Activated CD4-positive, alpha-beta T cell treated with anti-CD3 and anti-CD28 coated beads for 1 hour (primary cell): Measurements from ENCODE around the gene SIRT2.
A peak's percentile ranks its signal among the peaks of the same experiment; 100 is the strongest.
"Not testable (repeated sequence)": the region's sequence is repeated elsewhere in the genome, so short reads cannot be mapped to it uniquely, and the experiment has no call there.

Experiments
- DNase-seq: peaks from one replicate; pipeline ENCODE4 v3.0.0-alpha.2; 2020

SIRT2 gene

DNA sequence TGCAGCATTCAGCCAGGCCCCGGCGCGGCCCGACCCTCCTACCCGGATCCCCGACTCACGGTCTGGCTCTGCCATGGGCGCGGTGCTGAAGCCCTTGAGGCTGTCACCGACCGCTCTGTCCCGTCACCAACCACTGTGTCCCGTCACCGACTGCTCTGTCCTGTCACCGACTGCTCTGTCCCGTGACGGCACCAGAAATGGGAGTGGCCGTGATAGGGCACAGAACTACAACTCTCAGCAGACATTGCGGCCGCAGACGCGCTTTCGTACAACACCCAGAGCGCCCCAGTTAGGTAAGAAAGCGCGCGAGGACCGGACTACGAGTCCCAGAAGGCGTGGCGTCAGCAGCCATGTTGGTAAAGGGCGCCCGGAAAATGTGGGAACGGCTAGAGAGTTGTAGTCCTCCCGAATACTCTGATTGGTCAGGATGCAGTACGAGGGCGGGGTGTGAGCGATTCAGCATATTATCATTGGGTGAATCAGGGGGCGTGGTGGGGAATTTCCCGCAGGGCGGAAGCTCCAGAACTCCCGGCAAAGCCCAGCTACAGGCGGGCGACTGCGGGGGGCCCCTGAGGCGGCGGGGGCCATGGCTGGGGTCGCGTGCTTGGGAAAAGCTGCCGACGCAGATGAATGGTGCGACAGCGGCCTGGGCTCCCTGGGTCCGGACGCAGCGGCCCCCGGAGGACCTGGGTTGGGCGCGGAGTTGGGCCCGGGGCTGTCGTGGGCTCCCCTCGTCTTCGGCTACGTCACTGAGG is at the start of gene SIRT2, which contains the start of gene NFKBIB:
Gene SIRT2 (minus strand): TSS at position 172 of the 755 bp plus-strand sequence. CDS start 97 bp downstream, at position 75.
Gene NFKBIB (plus strand): TSS at position 523 of the 755 bp plus-strand sequence. CDS start 64 bp downstream, at position 587.
- DNase-seq: peak; percentile 98

DNA sequence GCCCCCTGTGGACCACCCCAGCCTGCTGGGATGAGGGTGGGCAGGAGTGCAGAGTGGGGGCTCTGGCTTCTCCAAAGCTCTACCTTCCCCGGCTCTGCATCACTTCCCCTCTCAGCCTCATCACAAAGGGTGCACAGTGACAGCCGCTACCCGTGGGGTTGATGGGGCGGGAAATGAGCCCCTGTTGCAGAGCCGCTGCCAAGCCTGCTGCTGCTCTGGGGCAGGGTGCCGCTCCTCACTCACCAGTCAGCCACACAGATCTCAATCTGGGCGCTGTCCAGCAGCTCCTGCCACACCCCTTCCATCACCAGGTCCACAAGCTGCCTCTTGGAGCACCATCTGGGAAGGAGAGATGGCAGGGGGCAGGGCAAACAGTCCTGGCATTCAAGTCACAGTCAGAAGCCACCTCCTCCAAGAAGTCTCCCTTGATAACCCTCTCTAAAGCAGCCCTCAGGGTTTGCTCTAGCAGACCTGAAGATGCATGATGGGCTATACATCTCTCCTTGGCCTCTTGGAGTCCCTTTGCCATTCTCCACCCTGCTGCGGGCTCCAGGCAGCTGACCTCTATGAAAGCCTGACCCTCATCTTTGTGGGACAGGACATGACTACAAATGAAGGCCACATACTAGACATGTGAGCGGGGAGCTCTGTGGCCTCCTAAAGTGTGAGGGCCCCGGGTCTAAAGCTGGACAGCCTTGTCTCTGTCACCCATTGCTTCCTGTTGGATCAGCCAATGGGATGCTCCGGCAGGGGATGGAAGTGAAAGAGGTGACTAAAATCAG is 47.0 kb upstream of the SIRT2 start:
- DNase-seq: no peak

DNA sequence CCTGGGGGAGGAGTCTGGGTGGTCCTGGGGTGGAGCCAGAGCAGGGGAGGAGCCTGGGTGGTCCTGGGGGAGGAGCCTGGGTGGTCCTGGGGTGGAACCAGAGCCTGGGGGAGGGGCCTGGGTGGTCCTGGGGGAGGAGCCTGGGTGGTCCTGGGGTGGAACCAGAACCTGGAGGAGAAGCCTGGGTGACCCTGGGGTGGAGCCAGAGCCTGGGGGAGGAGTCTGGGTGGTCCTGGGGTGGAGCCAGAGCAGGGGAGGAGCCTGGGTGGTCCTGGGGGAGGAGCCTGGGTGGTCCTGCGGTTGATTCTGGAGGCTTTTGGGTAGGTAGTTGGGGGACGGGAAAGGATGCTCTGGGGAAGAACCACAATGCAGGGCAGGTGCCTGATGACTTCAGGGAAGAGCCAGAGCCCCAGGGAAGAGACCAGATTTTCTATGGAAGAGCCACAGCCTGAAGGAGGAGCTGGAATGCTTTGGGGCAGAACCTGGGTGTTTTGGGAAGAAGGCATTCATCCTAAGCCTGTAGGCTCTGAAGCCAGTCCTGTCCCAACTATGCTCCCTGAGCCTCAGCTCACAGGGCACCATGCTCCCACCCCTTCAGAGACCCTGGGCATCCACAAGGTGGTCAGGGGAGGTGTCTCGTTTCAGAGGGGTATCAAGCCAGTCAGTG is 46.3 kb upstream of the SIRT2 start:
- no peak for DNase-seq

DNA sequence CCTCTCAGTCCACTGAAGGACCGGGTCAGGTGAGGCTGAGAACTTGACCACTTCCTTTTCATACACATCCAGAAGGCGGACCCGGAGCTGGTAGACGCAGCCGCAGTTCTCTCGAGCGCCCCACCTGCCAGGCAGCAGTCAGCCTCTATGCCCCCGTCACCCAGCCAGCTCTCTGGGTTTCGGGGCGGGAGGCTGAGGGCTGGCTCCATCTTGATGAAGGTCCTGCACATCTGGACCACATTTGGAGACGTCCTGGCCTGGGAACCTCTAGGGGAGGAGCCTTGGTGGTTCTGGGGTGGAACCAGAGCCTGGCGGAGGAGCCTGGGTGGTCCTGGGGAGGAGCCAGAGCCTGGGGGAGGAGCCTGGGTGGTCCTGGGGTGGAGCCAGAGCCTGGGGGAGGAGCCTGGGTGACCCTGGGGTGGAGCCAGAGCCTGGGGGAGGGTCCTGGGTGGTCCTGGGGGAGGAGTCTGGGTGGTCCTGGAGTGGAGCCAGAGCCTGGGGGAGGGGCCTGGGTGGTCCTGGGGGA is 45.6 kb upstream of the SIRT2 start:
- DNase-seq: no peak

DNA sequence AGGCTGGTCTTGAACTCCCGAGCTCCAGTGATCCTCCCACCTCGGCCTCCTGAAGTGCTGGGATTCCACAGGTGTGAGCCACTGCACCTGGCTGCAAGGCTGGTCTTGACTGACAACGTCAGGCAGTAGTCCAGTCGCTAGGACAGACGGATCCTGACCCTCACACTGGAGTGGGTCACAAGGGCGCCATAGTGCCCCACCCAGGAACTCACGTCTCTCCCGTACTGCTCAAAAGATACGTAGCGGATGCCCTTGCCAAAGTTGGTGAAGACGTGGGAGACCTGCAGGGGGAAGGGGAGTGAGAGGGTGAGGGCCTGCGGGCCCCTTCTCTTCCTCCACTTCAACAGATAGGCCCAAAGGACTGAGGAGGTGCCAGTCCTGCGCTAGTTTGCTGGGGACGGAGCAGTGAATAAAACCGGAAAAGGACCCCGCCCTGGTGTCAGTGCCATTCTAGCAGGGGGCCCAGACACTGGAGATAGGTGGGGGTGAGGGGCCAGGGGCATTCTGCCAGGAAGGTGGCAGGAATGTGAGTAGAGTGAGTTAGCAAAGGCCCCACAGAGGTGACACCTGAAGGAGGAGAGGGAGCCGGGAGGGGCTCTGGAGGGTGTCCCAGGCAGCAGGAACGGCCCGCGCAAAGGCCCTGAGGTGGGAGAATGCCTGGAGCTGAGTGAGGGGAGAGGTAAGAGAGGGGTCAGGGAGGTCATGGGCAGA is 43.2 kb upstream of the SIRT2 start:
- no peak for DNase-seq

DNA sequence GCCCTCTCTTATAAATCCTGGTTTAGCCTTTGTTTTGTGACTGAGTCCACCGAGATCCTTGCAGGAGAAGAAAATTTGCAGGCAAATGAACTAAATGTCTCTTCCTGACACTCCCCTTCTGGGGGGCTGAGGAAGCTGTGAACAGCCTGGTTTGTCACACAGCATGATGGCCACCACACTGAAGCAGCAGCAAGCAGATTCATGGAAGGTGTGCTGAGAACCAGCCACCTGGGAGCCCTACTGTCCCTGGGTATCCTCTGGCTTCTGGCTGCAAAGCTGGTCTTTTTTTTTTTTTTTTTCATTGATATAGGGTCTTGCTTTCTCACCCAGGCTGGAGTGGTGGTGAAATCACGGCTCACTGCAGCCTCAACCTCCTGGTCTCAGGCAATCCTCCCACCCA is 42.6 kb upstream of the SIRT2 start:
- DNase-seq: no peak

DNA sequence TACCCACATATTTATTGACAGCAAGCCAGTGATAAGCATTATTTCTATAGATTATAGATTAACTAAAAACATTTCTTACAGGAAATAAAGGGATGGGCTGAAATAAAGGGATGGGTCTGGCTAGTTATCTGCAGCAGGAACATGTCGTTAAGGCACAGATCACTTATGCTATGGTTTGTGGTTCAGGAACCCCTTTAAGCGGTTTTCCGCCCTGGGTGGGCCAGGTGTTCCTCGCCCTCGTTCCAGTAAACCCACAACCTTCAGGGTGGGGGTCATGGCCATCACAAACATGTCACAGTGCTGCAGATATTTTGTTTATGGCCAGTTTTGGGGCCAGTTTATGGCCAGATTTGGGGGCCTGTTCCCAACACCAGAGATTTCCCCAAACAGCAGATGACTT is 42.0 kb upstream of the SIRT2 start:
- not testable (repeated sequence) for DNase-seq

DNA sequence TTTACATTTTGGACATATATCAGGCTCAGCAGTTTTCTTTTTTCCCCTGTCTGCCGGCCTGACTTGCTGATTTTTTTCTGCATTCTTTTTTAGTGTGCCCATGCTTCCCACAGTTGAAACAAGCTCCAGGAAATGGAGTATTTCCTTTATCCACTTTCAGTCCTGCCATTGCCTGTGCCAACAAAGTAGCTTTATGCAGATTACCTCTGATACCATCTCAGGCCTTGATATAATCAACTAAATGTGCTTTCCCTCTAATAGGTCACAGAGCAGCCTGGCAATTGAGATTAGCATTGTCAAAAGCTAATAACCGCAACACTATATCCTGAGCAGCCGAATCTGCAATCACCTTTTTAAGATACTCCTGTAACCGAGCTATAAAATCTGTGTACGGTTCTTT is 40.5 kb upstream of the SIRT2 start:
- DNase-seq: no peak

DNA sequence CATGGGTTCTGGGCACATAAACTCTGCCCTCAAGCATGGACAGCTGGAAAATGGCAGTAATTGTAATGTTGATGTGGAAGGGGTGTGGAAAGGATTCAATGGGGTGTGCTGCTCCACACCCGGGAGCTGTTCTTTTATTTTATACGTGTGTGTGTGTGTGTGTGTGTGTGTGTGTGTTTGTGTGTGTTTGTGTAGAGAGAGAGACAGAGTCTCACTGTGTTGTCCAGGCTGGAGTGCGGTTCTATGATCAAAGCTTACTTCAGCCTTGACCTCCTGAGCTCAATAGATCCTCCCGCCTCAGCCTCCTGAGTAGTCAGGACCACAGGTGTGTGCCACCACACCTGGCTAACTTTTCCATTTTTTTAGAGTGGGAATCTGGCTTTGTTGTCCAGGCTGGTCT is 34.1 kb upstream of the SIRT2 start:
- no peak for DNase-seq

DNA sequence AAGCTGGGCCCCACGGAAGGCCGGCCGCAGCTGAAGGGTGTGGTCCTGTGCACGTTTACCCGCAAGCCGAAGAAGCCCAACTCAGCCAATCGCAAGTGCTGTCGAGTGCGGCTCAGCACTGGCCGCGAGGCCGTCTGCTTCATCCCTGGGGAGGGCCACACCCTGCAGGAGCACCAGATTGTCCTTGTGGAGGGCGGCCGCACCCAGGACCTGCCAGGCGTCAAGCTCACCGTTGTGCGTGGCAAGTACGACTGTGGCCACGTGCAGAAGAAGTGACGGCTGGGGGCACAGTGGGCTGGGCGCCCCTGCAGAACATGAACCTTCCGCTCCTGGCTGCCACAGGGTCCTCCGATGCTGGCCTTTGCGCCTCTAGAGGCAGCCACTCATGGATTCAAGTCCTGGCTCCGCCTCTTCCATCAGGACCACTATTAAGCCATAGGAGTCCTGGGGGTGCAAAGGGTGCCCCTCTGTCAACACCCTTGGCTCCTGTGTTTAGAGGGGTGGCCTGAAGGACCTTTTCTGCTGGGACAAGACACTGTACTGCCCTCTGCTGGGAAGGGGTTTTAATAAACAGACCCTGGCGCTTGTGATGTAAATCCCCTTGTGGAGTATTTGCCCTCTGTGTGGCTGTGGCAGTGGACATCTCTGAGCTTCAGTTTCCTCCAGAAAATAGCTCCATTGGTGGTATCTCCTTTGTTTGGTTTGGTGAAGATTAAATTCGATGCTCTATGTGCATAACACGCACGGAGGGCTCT is 33.2 kb upstream of the SIRT2 start:
- no peak for DNase-seq

DNA sequence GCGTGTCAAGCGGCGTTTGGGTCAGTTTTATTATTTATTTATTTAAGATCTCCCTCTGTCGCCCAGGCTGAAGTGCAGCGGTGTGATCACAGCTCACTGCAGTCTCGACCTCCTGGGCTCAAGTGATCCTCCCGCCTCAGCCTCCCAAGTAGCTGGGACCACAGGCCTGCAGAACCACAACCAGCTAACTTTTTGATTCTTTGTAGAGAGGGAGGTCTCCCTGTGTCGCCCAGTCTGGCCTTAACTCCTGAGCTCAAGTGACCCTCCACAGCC is 32.0 kb upstream of the SIRT2 start:
- DNase-seq: no peak

DNA sequence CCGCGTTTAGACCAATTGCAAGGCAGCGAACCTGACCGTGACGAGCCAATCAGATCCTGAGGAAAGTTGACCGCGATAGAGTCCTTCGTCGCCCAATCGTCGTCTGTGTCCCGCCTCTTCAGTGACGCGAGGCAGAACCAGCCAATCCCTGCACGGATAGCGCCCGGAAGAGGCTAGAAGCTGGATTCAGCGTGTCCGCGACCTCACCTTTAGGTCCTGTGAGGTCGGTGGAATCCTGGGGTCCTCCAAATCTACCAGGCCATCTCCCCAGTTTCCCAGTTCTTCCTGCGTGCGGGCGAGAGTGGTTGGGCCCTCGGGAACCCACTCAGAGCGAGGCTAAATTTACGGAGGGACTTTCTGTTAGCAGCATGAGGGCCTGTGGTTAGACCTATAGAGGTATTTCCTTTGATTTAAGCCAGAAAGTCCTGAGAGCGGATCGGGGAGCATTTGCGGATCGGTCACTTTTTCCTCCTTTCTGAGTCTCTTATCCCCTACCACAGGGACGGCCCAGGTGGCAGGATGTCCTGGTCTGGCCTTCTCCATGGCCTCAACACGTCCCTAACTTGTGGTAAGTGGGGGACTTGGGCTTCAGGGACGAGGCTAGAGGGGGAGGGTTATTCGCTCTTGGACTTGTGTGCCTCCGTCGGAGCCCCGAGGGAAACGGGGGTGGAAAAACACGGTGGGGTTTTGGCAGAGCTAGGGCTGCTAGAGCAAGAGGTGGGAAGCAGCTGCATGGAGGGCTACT is 31.5 kb upstream of the SIRT2 start, which contains the start of gene MRPS12:
Gene MRPS12 (plus strand): TSS at position 169 of the 745 bp plus-strand sequence. CDS start 351 bp downstream, at position 520.
- peak; percentile 96 for DNase-seq

DNA sequence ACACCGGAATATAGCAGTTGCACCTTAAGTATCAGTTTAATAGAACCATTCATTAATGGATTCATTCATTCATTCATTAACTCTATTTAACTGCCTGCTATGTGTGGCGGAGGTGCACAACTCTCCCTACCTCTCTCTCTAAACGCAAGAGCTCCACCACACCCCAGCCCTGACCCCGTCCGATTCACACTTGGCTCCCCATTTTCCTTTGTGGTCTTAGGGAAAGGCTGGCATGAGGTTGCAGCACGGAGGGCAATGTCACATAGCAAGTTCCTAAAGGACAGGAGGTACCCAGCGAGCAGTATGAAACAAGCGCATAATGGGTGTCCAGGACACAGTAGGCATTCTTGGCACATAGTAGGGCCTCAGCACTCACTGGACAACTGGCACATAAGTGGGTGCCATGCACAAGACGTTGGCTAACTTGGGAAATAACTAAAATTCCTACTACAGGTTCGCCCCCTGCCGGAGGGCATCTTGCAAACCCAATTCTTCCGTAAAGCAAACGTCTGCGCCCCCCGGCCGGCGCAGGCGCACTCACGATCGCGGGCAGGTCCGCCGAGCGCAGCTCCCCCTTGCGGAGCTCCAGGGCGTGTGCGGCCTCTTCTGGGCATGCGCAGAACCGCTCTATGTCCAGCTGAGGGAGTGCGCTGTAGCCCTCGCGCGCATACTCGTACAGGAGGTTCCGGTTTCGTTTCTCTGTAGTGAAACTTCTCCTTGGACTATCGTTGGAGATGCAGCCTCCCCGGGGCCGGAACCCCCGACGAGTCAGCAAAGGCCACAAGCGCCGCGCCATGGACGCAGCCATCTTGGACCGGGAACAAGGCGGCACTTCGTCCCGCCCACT is 30.7 kb upstream of the SIRT2 start, which contains the start of gene SARS2:
Gene SARS2 (minus strand): TSS at position 835 of the 847 bp plus-strand sequence. CDS start 27 bp downstream, at position 808.
- peak; percentile 92 for DNase-seq

DNA sequence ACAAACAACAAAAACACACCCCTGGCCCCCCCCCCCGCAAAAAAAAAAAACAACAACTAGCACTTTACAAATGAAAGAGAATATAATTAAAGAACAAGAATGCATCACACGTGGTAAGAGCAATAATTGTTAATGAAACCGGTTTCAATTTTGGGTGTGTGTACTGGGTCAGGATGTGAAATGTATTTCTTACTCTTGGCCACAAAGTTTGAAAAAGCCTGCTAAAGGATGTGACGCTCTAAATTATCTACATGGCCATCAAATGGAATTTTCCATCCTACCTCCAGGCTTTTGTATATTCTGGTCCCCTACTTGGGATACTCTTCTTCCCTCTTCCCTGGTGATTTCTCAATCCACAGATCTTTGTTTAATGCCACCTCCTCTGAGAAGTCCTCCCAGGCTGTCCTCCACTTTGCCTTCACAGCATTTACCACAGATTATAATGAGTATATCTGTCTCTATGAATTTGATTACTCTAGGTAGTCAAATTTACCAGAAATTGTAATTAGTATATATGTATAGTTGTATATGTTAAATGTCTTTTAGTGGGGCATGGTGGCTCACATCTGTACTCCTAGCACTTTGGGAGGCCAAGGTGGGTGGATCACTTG is 29.1 kb upstream of the SIRT2 start:
- DNase-seq: no peak

DNA sequence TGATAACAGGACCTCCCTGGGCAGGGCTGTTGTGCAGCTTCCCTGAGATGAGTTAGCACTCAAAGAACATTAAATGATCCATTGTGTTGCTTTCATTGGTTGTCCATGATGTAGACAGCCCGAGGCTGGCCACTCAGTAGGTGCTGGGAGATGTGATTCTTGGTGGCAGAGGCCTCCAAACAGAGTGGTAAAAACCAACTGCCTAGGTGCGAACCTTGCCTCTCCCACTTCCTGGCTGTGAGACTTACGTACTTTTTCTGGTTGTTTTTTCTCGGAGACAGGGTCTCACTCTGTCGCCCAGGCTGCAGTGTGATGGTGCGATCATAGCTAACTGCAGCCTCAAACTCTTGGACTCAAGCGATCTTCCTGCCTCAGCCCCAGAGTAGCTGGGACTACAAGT is 25.0 kb upstream of the SIRT2 start:
- no peak for DNase-seq

DNA sequence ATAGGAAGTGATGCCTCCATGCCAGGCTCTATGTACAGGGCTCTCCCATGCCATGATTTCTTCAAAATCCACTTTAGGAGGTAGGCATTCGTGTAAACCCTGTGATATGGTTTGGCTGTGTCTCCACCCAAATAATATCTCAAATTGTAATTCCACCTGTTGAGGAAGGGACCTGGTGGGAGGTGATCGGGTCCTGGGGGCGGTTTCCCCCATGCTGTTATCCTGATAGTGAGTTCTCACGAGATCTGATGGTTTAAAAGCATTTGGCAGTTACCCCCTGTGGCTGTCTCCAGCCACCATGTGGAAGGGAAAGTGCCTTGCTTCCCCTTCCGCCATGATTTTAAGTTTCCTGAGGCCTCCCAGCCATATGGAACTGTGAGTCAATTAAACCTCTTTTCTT is 23.1 kb upstream of the SIRT2 start:
- DNase-seq: no peak

DNA sequence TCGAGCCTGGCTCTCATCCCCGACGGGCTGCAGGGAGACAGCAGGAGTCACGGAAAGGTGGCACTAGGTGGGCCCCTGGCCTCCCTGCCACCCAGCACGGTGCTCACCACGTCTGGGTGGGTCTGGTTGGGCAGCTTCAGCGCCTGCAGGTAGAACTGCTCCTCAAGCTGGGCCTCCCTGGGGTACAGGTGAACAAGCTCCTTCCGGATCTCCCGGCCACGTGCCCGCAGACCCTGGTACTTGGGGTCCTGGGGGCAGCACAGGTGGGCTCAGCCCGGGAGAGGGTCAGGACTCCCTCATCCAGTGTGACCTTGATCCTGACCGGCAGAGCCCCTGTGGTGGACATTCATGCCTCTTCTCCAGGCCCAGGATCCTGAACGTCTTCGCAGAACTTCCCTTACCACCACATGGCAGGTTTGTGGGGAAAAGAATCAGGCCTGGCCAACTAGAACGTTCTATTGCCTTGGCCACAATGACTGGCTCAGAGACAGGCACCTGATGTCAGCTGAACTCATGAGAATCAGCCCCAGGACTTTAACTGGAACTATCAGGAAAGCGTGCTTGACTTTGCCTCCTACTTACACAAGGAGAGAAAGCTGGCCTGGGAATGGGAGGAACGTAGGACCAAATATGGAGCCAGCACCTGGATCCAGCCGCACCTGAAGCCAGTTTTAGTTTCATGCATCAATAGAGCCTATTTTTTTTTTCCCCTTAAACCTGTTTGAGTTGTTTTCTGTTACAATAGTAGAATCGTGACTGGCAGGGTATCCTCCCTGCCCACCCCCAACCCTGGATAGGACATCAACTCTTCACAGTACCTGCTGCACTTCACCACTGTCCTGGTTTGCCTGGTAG is 22.2 kb upstream of the SIRT2 start:
- no peak for DNase-seq

DNA sequence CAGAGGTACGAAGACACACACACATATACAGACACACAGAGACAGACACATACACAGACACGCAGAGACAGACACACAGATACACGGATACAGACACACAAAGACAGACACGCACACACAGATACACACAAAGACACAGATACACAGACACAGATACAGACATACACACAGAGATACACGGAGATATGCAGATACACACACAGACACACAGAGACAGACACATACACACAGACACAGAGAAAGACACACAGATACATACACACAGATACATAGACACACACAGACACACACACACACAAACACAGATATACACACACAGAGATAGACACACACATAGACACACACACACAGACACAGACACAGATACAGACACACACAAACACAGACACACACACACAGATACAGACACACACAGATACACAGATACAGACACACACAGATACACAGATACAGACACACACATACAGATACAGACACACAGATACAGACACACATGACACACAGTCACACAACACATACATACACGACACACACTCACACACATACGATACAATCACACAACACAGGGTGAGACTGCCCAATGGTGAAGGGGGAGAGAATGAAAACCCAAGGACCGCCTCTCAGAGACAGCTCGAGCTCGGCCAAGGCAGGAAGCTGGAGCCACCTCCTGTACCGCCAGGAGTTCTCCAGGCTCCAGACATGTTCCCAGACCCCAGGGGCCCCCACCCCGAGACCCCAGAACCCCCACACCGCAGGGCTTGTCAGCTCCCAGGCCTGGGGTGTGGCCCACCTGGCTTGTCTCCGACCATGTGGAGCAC is 21.4 kb upstream of the SIRT2 start:
- DNase-seq: no peak
